H1 (cell line): ENCODE measurements around the gene TARS3.

Source experiments
- CHD1 ChIP-seq: IDR thresholded peaks from 2 replicates; pipeline ENCODE4 v1.6.1; 2012; ENCODE audit warnings: low read depth, low read length, improper control_type of control experiment
- EZH2 ChIP-seq: fragments of 200-600 bp; sonication (generic); IDR thresholded peaks from 2 replicates; pipeline ENCODE4 v1.7.1; 2012; ENCODE audit warnings: low read depth, mild to moderate bottlenecking, moderate library complexity, low read length, inconsistent platforms; ENCODE audit not compliant: severe bottlenecking
- FOSL1 ChIP-seq: IDR thresholded peaks from 2 replicates; pipeline ENCODE4 v1.6.1; 2011; ENCODE audit warnings: mild to moderate bottlenecking, low read depth, low read length, moderate library complexity; ENCODE audit not compliant: insufficient read depth
- POLR2A ChIP-seq, 2 experiments: IDR thresholded peaks; 1 replicate in 1 of 2; 2 replicates in 1 of 2; pipeline ENCODE4 v1.6.1; 2011; ENCODE audit warnings: low read depth in 2 of 2, low read length in 2 of 2, mild to moderate bottlenecking in 2 of 2; ENCODE audit errors: control extremely low read depth in 1 of 2
- RAD21 ChIP-seq, 2 experiments: IDR thresholded peaks in 1 of 2; conservative IDR thresholded peaks in 1 of 2; 2 replicates each; pipeline ENCODE4 v1.6.1; 2011; ENCODE audit warnings: low read depth in 2 of 2, low read length in 2 of 2, improper control_type of control experiment in 1 of 2, inconsistent platforms in 1 of 2, mild to moderate bottlenecking in 1 of 2, moderate library complexity in 1 of 2
- RFX5 ChIP-seq: IDR thresholded peaks from 2 replicates; pipeline ENCODE4 v1.6.1; 2011; ENCODE audit warnings: low read depth, low read length, improper control_type of control experiment, borderline replicate concordance
- SP1 ChIP-seq: IDR thresholded peaks from 2 replicates; pipeline ENCODE4 v1.6.1; 2011; ENCODE audit warnings: low read depth, low read length
- YY1 ChIP-seq: IDR thresholded peaks from 2 replicates; pipeline ENCODE4 v1.6.1; 2011; ENCODE audit warnings: low read depth, mild to moderate bottlenecking, low read length
- TF ChIP-seq, protein P1 (sequence below), 3 experiments: IDR thresholded peaks; 1 replicate in 2 of 3; 2 replicates in 1 of 3; pipeline versions ENCODE4 v1.5.1 to v1.6.1; 2011; ENCODE audit warnings: low read length in 3 of 3, mild to moderate bottlenecking in 3 of 3, inconsistent platforms in 2 of 3, low read depth in 1 of 3, moderate library complexity in 1 of 3; ENCODE audit not compliant: insufficient read depth in 1 of 3; ENCODE audit errors: control extremely low read depth in 1 of 3

DNA sequence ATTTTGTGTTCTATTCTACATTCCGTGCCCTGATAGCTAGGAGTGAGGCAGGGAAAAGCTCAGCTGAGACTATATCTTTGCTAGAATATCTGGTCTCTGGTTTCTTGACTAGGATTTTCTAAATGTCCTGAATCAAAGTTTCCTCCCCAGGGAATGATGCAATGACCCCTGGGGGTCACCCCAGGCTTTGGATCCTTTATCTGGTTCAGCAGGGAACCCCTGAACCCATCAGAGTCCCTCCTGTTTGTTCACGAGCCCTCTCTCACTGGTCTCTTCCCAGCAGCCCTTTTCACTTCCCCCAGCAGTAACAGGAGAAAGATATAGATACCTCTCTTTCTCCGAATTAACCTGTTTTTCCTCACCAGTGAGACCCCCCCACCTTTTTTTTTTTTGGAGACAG is 86.4 kb downstream of the TARS3 start:
- no peak for TF ChIP-seq SP1
- no peak for TF ChIP-seq YY1
- TF ChIP-seq POLR2A (IDR thresholded peaks at IDR 0.05; ENCODE audit: control extremely low read depth in 1 of 2, low read depth in 2 of 2, low read length in 2 of 2): no peak
- no peak for TF ChIP-seq EZH2
- no peak for TF ChIP-seq RFX5
- TF ChIP-seq, protein P1, sequence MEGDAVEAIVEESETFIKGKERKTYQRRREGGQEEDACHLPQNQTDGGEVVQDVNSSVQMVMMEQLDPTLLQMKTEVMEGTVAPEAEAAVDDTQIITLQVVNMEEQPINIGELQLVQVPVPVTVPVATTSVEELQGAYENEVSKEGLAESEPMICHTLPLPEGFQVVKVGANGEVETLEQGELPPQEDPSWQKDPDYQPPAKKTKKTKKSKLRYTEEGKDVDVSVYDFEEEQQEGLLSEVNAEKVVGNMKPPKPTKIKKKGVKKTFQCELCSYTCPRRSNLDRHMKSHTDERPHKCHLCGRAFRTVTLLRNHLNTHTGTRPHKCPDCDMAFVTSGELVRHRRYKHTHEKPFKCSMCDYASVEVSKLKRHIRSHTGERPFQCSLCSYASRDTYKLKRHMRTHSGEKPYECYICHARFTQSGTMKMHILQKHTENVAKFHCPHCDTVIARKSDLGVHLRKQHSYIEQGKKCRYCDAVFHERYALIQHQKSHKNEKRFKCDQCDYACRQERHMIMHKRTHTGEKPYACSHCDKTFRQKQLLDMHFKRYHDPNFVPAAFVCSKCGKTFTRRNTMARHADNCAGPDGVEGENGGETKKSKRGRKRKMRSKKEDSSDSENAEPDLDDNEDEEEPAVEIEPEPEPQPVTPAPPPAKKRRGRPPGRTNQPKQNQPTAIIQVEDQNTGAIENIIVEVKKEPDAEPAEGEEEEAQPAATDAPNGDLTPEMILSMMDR (IDR thresholded peaks at IDR 0.05; ENCODE audit: control extremely low read depth in 1 of 3, insufficient read depth in 1 of 3, low read depth in 1 of 3, low read length in 3 of 3): no peak
- TF ChIP-seq RAD21 (IDR thresholded peaks at IDR 0.05 in 1 of 2, conservative IDR thresholded peaks at IDR 0.05 in 1 of 2; ENCODE audit: low read depth in 2 of 2, low read length in 2 of 2): no peak
- no peak for TF ChIP-seq FOSL1
- TF ChIP-seq CHD1: no peak
